Left renal cortex interstitium (tissue), 4 donors: ENCODE measurements around the gene PLXDC1. TPM values are rescaled to one million over a fixed set of nuclear protein-coding genes. Genes with fewer than 3 reads are reported as not detected.
"Not testable (repeated sequence)": the region's sequence is repeated elsewhere in the genome, so short reads cannot be mapped to it uniquely, and the experiment has no call there.

Experiments used
- DNase-seq, 4 donors: peaks; one replicate each; pipeline ENCODE4 v3.0.0-alpha.2; 2013; ENCODE audit warnings: low read depth in 4 of 4, low spot score in 2 of 4, missing footprints in 1 of 4
- polyA plus RNA-seq, 4 donors: library from polyadenylated mRNA; unstranded; fragments of 120-200 nt; gene quantifications; one replicate each; pipeline ENCODE4 v1.2.1, GENCODE V29; 2013; ENCODE audit not compliant: insufficient read length in 4 of 4

The PLXDC1 gene
- polyA plus RNA-seq, 4 donors, result 5.5 to 8.8 (median 7.9) TPM

- DNase-seq, result not testable (repeated sequence)
Measured at GRCh38 chr17:39020037-39020436, 131.4 kb downstream of the PLXDC1 start.

DNA sequence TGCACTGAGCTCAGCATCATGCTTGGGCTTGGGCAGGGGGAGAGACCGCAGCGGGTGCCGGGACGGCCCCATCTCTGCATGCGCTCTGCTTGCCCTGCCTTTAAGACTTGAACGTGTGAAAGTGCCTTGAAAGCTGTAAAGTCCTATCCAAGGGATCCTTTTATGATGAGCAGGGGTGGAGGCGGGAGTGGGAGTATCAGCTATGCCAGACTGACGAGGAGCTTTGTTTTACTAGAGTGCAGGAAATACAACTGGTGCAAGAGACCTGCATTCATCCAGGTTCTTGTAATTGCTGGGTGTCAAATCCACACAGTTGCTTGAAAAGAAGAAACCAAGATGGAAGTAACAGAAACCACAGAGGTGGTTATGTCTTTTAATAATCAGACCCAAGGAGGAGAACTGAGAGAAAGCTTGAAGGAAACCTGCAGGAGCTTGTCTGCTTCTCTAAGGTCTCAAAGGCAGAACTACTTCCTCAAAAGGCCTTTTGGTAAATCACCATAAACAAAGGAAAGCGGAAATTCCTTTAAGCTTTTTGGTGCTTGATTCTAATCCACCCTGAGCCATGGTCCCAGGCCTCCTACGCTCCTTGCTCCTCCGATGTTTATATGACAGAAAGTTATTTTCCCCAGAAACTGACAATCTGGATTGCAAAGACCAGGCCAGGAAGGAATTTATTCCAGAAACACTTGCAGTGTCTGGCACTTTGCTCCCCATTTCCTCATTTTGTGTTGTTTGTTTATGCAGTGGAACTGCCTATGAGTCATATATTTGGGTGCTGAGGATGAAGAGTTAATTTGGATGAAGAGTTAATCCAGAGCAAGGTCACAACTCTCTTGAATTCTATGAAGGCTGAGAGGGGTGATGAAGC, 132.9 kb downstream of the PLXDC1 start:
- no peak for DNase-seq

DNA sequence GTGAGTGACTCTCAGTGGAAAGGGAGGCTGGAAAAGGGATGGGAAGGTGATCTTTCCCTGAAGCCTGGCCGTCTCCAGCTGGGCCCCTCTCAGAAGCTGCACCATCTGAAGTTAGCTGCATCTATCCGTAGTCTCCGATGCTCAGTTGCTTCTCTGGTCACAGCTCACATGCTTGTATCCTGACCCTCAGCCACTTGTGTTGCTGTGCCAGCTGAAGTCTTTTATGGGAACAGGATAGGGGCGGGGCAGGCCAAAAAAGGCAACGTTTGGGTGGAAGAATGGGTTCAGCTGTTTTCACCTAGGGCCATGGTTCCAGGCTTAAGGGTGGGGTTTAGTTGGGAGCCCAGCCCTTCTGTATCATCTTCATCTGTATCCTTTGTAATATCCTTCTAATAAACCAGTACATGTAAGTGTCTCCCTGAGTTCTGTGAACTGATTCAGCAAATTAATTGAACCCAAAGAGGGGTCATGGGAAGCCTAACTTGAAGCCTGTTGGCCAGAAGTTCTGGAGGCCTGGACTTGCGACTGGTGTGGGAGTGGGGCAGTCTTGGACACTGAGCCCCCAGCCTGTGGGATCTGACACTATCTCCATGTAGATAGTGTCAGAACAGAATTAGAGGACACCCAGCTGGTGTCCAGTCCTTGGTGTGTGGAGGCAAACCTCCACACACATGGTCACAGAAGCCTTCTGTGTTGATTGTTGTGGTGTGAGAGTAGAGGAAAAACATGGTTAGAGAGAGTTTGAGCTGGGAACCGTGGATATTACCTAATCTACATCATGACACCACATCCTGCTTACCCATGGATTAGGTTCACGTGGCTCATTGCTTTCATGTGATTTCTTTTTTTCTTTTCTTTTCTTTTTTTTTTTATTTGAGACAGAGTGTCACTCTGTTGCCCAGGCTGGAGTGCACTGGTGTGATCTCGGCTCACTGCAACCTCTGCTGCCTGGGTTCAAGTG, 135.0 kb downstream of the PLXDC1 start:
- DNase-seq, result no peak

DNA sequence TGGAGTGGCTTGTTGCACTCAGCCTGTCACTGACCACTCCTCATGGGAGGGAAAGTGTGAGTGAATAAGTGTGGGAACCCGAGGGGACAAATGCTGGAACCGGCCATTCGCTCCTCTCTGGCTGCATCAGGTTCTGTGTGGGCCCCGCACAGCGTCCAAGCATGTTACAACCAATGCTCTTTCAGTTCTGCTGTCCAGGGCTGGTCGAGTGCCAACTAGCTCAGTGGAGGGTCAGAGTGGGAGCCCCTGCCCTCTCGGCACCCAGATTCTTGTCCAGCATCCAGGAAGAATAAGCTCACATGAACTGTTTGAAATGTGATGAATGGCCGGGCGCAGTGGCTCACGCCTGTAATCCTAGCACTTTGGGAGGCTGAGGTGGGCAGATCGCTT, 135.9 kb downstream of the PLXDC1 start:
- no peak for DNase-seq

DNA sequence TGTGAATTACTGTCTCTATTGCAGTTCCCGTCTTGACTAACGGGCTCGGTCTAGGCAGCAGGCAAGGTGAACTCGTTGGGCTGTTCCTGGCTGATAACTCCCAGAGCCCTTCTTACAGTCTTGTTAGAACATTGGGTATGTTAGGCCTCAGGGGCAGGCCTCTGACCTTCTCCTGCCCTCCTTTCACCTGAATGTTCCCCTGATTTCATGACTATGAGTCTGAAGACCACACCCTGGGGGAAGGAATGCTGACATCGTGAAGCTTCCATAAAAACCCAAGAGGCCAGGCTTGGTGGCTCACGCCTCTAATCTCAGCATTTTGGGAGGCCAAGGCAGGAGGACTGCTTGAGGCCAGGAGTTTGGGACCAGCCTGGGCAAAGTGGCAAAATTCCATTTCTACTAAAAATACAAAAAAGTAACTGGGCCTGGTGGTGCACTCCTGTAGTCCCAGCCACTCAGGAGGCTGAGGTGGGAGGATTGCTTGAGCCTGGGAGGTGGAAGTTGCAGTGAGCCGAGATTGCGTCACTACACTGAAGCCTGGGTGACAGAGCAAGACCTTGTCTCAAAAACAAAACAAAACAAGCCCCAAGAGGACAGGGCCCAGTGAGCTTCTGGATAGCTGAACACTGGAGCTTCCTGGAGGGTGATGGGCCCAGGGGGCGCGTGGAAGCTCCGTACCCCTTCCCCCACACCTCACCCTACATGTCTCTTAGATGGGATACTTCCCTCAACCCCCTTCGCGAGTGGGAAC, 136.5 kb downstream of the PLXDC1 start:
- DNase-seq, result no peak

GRCh38 chr17:39014044-39014794, 137.2 kb downstream of the PLXDC1 start:
- DNase-seq, result no peak

Other genes with a start within 250 kb of the PLXDC1 start
- gene FBXO47, start 184.2 kb downstream of the PLXDC1 start, polyA plus RNA-seq, result not detected
- under 1 TPM in 3 of 4 donors, not detected in 1; 0.18 to 0.22 (median 0.19) TPM for gene ARL5C, start 14.5 kb upstream of the PLXDC1 start, polyA plus RNA-seq
- gene CACNB1, start 46.0 kb upstream of the PLXDC1 start, polyA plus RNA-seq, result 10 to 100 TPM in 2 of 4 donors, 1 to 10 TPM in 2; 6.9 to 14.5 (median 9.6) TPM
- gene RPL19, start 48.6 kb upstream of the PLXDC1 start, polyA plus RNA-seq, result 1,000 to 10,000 TPM; 1,830 to 2,237 (median 2,122) TPM
- gene STAC2, start 74.3 kb upstream of the PLXDC1 start, polyA plus RNA-seq, result 1 to 10 TPM; 3.4 to 5.2 (median 4.4) TPM
- gene FBXL20, start 250.0 kb upstream of the PLXDC1 start, polyA plus RNA-seq, result 10 to 100 TPM; 11.4 to 17.4 (median 13.2) TPM